ENCODE measurements around the gene TNS3.

GRCh38 chr7:47596502-47597202 is 14.7 kb upstream of the TNS3 start:
- TF ChIP-seq CTCF (conservative IDR thresholded peaks at IDR 0.05), result no peak
- TF ChIP-seq EZH2 (IDR thresholded peaks at IDR 0.05; ENCODE audit: low read depth), result no peak
